GM06990 (cell line): Measurements from ENCODE around the gene PDK2.

Experiments
- DNase-seq: peaks from one replicate; pipeline ENCODE4 v3.0.0-alpha.2; 2011; ENCODE audit not compliant: insufficient read length; ENCODE audit errors: extremely low read depth
- H3K27me3 ChIP-seq: replicated peaks from 2 replicates; pipeline ENCODE4 v1.6.0; 2011; ENCODE audit warnings: low read length; ENCODE audit not compliant: control insufficient read depth, insufficient read depth
- H3K36me3 ChIP-seq: 2 replicates; pipeline ENCODE4 v1.5.1; 2011; ENCODE audit warnings: low read length; ENCODE audit not compliant: control insufficient read depth, insufficient read depth
- H3K4me3 ChIP-seq: replicated peaks from 2 replicates; pipeline ENCODE4 v1.5.1; 2011; ENCODE audit warnings: low read depth, mild to moderate bottlenecking, control low read depth, low read length
- TF ChIP-seq, protein P1 (sequence below): IDR thresholded peaks from 2 replicates; pipeline ENCODE4 v1.5.1; 2011; ENCODE audit warnings: low read length, control low read depth, mild to moderate bottlenecking, inconsistent platforms; ENCODE audit not compliant: insufficient read depth, poor library complexity, severe bottlenecking

The PDK2 gene

GRCh38 chr17:50134206-50135110 lies 39.3 kb downstream of the PDK2 start:
- Histone ChIP-seq H3K4me3 (no peak overlapping the region), H3K27me3 (no peaks in the 10 kb centered on the region), H3K36me3 (peaks cover 43% of the 10 kb centered on the region)
- TF ChIP-seq, protein P1, sequence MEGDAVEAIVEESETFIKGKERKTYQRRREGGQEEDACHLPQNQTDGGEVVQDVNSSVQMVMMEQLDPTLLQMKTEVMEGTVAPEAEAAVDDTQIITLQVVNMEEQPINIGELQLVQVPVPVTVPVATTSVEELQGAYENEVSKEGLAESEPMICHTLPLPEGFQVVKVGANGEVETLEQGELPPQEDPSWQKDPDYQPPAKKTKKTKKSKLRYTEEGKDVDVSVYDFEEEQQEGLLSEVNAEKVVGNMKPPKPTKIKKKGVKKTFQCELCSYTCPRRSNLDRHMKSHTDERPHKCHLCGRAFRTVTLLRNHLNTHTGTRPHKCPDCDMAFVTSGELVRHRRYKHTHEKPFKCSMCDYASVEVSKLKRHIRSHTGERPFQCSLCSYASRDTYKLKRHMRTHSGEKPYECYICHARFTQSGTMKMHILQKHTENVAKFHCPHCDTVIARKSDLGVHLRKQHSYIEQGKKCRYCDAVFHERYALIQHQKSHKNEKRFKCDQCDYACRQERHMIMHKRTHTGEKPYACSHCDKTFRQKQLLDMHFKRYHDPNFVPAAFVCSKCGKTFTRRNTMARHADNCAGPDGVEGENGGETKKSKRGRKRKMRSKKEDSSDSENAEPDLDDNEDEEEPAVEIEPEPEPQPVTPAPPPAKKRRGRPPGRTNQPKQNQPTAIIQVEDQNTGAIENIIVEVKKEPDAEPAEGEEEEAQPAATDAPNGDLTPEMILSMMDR = no peak
- DNase-seq = no peak

- Histone ChIP-seq H3K36me3 (peaks cover 47% of the 10 kb centered on the region), H3K27me3 (no peaks in the 10 kb centered on the region), H3K4me3 (no peak overlapping the region)
- TF ChIP-seq, protein P1 = no peak
- DNase-seq = no peak
Observed at GRCh38 chr17:50135316-50136095, 40.4 kb downstream of the PDK2 start.

DNA sequence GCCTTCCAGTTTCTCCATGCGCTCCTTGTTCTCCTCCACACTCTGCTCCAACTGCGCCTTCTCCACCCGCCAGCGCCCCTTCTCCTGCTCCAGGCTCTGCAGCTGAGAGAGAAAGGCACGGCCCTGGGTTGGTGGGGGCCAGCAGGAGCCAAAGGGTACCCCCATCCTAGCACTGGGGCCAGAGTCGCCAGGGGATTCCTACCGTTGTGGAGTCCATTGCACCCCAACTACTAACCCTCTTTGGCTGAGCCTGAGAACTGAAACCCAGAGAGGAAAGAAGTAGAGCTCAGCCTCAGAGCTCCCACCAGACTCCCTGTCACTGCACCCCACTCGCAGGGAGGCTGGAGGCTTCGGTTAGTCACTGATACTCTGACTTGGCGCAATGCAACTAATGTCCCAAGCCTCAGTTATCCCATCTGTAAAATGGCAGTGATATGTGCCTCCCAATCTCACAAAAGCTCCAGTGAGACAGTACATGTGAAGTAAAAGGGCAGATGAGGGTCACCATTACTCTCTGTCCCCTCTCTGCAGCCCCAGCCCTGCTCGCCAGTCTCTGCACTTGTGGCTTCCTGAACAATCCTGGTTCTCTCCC lies 41.0 kb downstream of the PDK2 start:
- Histone ChIP-seq H3K36me3 (peaks cover 52% of the 10 kb centered on the region), H3K4me3 (no peak overlapping the region), H3K27me3 (no peaks in the 10 kb centered on the region)
- TF ChIP-seq, protein P1 = no peak
- DNase-seq = no peak

DNA sequence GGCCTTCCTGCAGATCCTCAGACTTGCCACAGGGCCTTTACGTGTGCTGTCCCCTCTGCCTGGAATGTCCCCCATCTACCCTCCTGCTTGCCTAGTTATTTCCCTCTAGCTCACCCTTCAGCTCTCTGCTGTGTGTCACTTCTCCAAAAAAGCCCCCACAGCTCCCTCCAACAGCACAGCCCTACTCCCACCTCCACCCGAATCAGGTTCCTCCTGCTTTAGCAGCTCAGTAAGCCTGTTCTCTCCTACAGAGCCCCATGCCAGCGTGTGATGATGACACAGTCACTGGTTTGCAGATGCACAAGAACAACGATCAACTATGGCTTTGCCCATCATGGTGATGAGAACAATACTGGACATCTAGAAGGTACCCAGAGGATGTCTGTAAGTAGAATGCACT lies 41.9 kb downstream of the PDK2 start:
- TF ChIP-seq, protein P1 = no peak
- peaks cover 57% of the 10 kb centered on the region for H3K36me3 ChIP-seq
- no peak for DNase-seq
- no peak overlapping the region for H3K4me3 ChIP-seq
- no peaks in the 10 kb centered on the region for H3K27me3 ChIP-seq

- TF ChIP-seq, protein P1 = no peak
- DNase-seq = no peak
- peaks cover 69% of the 10 kb centered on the region for H3K36me3 ChIP-seq
Observed at GRCh38 chr17:50139185-50139783, 44.1 kb downstream of the PDK2 start.

More at GRCh38 chr17:50139185-50139783, 44.1 kb downstream of the PDK2 start:
- H3K27me3 ChIP-seq = no peaks in the 10 kb centered on the region
- H3K4me3 ChIP-seq = no peak overlapping the region
